ENCODE results near the gene YKT6. TPM values are rescaled to one million over a fixed set of nuclear protein-coding genes. Genes with fewer than 3 reads are reported as not detected.

YKT6 gene
- total and polyA plus RNA-seq, 2 of the 8 experiments (the other 6 are each of a cell fraction or from before 2014, with no cell fraction given) = 75.3 to 103 TPM

- no peak for TF ChIP-seq CHD7 (IDR thresholded peaks at IDR 0.05; ENCODE audit: insufficient replicate concordance, low read length)
- no peak for TF ChIP-seq E2F6 (IDR thresholded peaks at IDR 0.05)
- TF ChIP-seq SP2 (IDR thresholded peaks at IDR 0.05; ENCODE audit: low read length) = no peak
- TF ChIP-seq CHD1 (IDR thresholded peaks at IDR 0.05; ENCODE audit: low read depth, low read length) = no peak
- TF ChIP-seq EGR1 (IDR thresholded peaks at IDR 0.05; ENCODE audit: borderline replicate concordance, low read depth, low read length) = no peak
- no peak for TF ChIP-seq TBP (IDR thresholded peaks at IDR 0.05; ENCODE audit: low read depth, low read length)
- no peak for TF ChIP-seq CTBP2 (IDR thresholded peaks at IDR 0.05; ENCODE audit: borderline replicate concordance, insufficient read depth, insufficient read length, low read length)
- TF ChIP-seq SAP30 (IDR thresholded peaks at IDR 0.05; ENCODE audit: insufficient read depth, insufficient replicate concordance, low read length) = no peak
- TF ChIP-seq TCF12 (IDR thresholded peaks at IDR 0.05; ENCODE audit: low read depth, low read length) = no peak
- TF ChIP-seq POLR2A (IDR thresholded peaks at IDR 0.05; ENCODE audit: control extremely low read depth in 1 of 2, low read depth in 2 of 2, low read length in 2 of 2) = no peak
- no peak for TF ChIP-seq NRF1 (IDR thresholded peaks at IDR 0.05; ENCODE audit: low read depth, low read length)
- no peak for TF ChIP-seq RBBP5 (IDR thresholded peaks at IDR 0.05; ENCODE audit: borderline replicate concordance, low read depth, low read length)
These were observed 55.7 kb downstream of the YKT6 start (continued) for GRCh38 chr7:44256459-44256858.

All from H1 (cell line).